NCI-H774 (cell line): Measurements from ENCODE around the gene RASL10B.
A peak's percentile ranks its signal among the peaks of the same experiment; 100 is the strongest.

Experiments used
- DNase-seq: peaks from one replicate; lab custom pipeline; 2025; lab: John Stamatoyannopoulos, UW

The RASL10B gene

DNA sequence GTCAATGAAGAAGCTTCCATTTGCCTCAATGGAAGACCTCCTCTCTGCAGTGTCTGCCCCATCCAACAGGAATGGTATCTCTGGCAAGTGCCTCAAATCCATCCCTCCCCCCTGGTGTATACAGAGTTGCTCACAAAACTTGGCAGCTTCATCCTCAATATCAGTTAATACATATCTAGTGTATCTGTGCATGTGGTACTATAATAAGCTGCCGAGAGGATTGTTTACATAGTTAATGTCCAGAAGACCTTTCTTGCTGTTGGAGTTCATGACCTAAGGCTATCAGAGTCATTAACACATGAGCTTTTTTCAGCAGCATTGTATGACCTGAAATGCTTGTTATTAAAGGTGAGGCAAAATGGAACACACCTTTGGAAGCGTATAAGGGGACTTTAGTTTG is 14.0 kb upstream of the RASL10B start:
- no peak for DNase-seq

DNA sequence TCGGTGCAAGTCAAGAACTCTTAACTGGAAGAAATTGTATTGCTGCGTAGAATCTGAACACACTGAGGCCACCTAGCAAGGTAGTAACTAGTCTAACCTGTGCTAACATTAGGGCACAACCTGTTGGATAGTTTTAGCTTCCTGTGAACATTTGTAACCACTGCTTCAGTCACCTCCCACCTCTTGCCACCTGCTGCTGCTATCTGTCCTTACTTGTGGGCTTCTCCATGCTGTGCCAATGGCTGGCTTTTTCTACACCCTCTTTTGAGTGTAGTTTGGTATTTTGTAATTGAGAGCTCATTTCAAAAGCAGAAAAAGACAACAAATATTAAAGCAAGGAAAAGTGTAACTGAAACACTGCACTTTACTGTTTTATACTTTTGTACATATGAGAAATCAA is 7.7 kb upstream of the RASL10B start:
- no peak for DNase-seq

DNA sequence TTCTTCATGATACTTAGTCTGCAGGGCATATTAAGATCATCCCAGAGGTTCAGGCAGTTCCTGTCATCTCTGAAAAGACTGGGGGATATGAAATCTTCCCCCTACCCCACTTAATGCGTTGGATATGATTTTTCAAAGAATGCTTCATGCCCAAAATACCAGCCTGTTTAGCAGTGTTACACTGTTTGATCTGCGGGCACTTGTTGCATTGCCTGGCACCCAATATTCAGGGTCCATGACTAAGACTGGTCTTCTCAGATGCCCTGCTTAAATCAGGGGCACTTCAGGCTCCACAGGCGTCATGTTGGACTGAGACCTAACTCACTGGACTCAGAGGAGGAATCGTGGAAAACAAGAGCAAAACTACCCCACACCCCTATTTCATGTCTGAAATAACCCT is 6.4 kb upstream of the RASL10B start:
- no peak for DNase-seq

DNA sequence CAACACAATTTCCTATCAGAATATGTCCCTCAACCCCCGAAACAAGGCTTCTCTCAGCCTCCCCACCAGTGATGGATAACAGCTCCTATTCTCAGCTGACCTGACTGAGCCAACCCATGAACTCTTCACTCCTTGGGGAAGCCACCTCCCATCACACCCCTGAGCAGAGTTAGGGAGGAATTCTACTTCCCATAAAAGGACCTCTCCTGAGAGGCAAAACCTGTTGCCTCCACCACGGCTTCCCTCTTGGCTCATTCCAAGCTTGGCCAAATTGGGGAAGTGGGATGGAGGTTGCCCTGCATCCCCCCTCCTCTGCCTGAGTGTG is 5.7 kb upstream of the RASL10B start:
- DNase-seq = no peak

DNA sequence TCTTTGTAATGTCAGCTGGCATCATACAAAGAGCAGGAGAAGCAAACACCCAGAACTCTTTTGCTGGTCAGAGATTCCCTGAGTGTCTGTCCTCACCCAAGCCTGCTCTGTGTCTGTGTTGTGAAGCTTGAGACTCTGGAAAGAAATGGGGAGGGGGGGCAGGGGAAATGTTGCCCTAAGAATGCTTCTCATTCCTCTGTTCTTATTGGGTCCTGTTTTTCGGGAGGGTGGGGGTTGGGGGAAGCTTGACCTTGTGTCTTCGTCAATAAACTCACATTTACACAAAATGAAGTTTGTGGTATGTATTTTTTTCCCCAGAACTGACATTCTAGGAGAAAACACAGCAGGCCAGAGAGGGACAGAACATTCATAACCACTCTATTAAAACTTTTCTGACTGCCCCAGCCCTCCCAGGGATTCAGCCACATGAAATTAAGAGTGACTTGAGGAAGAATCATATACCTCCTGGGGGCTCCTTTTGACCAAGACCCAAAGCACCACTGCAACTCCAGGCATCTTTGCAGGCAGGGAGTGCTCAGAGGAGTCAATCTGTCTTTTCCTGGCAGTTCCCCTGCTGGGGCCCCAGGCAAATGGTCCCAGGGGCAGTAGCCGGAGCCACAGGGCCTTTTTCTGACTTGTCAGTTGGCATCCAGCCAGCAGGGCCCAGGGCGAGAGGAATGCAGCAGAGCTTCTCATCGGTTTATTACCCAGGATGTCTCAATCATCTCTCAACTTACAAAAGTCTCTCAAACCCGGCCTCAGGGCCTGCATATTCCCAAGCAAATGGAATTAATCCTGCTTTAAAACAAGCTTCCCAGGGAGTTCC is 5.1 kb upstream of the RASL10B start:
- DNase-seq = no peak

DNA sequence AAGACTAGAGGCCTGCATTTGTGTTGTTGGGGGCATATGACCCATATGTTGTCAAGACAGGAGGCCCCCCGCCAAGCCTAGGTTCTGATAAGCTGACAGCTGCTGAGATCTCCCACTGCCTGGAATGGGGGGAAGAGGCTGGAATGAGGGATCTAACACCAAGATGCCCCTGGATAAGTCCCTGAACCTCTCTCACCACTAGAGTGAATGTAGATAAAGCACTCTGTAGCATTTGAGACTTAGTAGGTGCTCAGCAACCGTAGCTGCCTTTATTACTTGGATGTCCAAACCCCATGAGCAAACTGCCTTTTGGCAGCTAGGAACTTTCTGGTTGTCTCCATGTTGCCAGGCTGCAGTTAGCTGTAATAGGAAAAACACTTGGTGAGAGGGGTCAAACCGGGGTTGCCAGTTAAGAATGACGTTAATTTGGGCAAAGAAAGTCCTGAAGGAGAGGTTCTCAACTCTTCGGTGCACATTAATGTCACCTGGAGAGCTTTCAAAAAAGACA is 4.4 kb upstream of the RASL10B start:
- DNase-seq = no peak

DNA sequence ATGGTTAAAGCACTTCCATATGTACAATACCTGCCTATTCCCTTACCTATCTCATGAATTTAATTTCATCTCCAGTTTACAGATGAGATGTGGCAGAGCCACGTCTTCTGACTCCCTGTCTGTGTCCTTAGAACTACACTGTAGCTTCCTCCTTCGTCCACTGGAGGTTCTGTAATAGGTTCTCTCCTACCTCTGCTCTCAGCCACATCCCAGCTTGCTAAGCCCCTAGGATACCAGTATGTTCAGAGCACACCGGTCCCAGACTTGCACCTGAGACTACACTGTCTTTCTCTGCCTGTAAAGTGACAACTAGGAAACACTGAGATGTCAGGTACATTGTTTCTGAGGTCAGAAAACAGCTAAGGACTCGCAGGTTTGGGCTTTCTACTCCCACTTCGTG is 3.8 kb upstream of the RASL10B start:
- DNase-seq = no peak

DNA sequence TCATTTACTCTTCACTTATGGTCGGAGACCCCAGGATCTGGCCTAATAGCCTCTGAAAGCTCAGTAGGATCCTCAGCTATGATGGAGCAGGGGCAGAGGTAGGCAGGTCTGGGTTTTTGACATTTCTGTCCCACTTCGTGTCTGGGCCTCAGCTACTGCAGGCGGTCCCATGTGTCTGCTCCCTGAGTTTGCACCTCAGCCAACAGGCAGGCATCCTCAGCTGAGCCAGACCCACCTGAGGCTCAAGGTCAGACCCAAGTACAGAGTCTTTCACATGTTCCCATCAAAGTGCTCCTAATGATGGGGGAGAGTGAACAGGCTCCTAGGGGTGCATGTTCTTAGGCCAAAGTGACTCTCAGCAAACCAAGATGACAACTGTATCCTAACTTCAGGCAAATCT is 2.9 kb upstream of the RASL10B start:
- DNase-seq = no peak

DNA sequence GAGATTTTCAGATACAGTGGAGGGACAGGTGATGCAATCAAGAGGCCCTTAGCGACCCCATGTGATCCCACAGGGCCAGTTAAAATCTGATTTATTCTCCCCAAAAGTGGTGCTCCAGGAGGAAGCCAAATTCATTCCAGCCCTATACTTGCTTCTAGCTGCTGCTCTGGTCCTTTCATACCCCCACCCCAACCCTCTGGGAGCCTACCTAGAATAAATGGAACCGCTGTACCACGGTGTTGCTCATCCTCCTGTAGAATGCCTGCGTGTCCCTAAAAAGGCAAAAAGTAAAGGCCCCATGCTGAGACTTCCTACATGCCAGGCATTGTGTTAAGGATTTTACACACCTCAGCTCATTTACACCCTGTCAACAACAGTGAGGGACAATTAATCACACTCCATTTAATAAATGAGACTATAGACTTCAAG is 2.0 kb upstream of the RASL10B start:
- no peak for DNase-seq

DNA sequence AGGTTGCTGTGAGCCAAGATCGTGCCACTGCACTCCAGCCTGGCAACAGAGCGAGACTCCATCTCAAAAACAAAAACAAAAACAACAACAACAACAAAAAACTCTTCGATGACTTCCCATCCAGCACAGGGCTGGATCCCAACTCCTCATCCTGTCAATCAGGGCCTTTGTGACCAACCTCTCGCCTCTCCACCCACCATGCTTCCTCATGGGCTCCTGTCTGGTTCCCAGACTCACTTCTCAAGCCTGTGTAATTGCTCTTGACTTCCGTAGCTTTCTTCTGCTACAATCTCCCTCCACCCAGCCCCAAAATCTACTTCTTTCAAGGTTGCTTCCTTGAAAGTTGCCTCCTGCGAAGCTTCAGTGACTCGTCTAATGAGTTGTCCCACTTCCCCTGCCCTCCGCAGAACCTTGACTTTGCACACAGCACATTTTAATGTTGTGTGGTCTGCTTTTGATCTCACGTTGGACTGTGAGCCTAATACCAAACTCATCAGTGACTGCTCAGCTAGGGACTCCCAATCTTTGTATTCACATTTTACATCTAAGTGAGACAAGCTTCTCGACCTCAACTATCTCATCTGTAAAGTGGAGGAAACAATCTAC is 936 bp upstream of the RASL10B start:
- no peak for DNase-seq

DNA sequence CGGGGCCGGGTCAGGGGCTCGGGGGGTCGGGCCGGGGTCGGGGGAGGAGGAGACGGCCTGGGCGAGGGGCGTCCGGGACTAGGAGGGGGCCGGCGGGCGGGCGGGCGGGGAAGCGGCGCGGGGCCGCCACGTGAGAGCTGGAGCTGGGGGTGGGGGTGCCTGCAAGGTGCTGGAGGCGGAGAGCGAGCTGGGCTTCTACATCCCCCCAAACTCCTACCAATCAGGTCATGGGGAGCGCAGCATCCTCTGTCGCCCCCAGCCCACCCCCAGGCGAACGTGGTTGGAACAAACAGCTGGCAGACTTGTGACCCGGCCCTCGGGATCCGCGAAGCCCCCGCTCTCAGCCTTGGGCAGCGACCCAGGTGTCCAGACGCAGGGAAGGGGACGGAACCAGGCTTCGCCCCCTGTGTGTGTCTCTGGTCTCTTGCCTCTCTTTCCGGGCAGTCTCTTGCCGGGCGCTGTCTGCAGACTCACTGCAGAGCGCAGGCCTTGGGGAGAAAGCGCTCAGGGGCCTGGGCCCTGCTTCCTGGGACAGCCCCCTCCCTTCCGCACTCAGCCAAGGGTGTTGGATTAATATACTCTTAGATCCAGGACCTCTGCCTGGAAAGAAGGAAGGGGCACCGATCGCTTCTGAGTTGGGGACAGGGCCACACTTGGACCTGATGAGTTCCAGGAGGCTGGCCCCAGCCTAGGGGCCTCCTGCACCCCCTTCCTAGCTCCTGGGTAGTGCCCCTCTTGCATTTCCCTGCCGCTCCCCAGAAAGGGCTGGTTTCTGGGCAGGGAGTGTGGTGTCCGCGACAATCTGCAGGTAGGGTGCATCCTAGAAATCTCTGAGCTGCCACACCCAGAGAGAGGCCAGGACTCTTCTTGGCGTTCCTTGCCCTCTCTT is 722 bp downstream of the RASL10B start:
- DNase-seq = no peak

DNA sequence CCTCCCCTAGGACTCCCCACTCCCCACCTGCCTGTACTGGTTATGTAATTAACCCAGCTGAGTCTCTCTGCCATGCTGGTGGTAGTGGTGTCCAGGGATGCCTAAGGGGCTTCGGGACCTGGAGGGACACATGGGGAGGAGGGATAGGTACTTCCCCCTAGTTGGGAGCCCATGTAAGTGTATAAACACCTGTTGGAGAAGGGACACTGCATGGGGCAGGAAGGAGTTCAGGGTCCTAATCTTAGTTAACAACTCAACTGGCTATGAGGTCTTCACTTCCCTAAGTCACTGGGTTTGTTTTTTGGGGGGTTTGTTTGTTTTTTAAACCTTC is 1.3 kb downstream of the RASL10B start:
- no peak for DNase-seq

DNA sequence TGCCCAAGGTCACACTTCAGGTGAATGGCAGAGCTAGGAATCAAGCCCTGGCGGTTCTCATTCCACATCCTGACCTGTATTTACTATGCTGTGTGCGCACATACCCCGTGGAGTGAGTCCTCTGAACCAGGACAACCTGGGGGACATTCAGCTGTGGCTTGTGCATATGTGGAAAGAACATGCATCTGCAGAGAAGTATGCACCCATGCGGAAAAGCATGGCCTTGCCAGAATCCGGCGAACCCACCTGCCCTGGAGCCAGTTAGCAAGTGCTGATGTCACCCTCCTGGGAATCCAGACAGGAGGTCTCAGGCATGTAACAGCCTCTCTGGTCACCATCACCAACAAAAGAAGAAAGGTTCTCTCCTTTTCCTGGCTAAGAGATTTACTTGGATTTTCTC is 1.9 kb downstream of the RASL10B start:
- no peak for DNase-seq

DNA sequence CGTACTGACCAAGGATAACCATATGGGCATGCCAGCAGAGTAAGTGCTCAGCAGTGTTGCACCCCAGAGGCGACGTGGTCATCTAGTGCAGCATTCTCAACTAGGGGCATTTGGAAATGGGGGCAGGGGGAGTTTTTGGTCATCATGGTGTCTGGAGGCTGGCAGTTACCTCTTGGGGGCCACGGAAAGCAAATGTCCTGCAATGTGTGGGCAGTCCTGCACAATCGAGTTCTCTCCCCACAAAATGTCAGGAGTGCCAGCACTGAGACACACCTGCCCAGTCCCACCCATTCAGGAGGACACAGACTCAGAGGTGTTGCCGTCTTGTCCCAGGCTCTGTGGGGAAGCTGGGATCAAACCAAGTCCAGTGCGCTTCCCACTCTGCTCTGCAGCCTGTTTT is 3.0 kb downstream of the RASL10B start:
- no peak for DNase-seq

DNA sequence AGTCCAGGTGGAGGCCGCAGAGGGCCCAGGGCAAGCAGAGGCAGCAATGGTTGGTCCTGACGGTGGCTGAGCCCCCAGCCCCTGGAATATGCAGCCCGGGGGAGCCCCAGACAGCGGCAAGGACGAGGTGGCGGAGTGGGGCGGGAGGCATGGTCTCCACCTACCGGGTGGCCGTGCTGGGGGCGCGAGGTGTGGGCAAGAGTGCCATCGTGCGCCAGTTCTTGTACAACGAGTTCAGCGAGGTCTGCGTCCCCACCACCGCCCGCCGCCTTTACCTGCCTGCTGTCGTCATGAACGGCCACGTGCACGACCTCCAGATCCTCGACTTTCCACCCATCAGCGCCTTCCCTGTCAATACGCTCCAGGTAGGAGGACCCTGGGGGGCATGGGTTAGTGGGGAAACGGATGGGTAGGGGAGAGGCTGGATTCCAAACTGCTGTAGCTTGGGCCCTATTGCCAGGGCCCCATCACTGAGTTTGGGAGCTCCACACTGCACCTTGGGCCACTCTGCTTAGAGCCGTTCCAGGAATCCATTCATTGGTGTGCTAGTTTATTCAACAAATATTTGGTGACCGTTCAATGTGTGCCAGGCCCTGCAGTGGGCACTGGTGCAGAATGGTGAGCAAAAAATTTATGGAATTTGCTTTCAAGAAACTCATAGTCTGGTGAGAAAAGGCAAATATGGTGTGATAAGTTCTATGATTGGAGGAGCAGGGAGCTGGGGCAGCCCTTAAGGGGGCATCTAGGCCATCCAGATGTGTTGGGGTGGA is 3.8 kb downstream of the RASL10B start:
- DNase-seq = no peak

DNA sequence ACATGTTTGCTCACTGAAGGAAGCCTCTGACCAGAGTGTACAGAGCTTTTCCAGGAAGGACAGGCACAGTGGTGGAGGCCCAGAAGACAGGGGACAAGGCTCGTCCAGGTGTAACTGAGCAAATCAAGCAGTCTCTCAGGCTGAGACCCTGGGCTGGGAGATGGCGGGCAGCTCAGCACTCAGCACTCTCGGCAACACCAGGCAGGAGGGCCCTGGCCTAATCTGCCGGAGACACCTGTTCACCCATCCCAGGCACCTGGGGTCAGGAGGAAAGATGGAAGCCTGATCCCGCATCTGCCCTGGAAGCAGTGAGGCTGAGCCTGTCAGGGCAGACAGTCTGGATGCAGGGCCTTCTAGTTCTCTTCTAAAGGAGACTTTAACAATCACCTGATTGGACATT is 4.8 kb downstream of the RASL10B start:
- no peak for DNase-seq

DNA sequence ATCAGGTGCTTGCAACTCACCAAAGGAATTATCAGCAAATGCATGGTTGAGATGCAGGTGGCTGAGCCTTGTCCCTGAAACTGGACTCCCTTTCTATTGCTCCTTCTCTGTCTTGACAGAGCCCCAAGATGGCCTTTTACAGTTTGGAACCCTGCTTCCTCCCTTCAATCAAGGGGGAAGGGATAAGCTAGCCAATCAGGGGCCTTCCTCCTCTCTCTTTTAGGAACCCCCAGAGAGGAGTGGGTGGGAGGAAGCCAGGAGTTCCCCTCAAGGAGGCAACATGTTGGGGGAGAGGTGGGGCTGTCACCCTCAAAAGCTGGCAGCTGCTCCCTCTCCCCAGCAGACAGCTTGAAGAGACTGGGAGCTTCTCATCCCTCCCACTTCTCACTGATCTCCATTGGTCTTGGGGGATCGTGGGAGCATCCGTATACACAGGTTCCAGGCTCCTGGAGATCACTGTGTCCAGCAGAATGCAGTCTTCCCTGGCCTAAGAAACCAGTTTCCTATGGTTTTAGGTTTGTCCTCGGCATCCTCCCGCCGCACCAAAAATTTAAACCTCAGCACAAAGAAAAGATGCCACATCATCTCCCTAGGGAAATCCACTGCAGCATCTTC is 7.2 kb downstream of the RASL10B start:
- DNase-seq = no peak

DNA sequence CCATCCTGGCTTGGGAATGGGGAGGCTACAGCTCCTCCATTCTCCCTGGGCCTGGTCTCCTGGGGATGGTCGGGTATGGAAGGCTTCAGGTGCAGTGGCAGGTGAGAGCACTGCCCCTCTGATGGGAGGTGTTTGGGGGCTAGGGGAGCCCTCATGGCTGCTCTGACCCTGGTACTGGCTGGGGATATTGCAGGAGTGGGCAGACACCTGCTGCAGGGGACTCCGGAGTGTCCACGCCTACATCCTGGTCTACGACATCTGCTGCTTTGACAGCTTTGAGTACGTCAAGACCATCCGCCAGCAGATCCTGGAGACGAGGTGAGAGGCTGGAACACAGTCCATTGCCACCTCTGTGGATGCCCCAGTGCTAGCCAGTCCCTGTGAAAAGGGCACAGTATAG is 8.8 kb downstream of the RASL10B start:
- DNase-seq = no peak

DNA sequence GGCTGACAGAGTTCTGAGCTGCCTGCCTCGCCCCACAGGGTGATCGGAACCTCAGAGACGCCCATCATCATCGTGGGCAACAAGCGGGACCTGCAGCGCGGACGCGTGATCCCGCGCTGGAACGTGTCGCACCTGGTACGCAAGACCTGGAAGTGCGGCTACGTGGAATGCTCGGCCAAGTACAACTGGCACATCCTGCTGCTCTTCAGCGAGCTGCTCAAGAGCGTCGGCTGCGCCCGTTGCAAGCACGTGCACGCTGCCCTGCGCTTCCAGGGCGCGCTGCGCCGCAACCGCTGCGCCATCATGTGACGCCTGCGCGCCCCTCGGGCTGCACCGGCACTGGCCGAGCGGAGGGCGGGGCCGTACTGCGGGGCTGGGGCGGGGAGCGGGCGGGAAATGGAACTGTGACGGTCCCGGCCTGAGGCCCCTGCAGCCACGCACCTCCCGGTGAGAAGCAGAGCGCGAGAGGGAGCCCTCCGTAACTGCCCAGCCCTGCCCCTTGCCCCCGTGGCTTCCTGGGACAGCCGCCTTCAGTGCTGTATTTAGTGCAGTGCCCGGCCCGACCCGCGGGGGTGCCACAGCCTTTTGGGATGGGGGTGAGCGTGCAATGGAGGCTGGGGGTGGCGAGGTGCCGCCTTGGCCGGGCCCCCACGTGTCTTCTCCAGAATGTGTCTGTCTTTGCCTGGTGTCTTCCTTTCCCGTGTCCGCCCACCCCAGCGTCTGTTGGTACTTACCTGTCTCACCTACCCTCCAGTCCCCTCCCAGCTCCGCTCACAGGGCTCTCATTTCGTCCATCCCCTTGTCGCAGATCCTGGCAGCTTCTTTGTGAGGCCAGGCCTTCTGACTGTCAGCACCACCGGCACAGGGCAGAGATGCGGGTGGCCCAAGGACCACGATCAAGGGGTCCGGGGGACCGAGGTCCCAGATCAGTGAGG is 9.8 kb downstream of the RASL10B start:
- peak; percentile 35 for DNase-seq

DNA sequence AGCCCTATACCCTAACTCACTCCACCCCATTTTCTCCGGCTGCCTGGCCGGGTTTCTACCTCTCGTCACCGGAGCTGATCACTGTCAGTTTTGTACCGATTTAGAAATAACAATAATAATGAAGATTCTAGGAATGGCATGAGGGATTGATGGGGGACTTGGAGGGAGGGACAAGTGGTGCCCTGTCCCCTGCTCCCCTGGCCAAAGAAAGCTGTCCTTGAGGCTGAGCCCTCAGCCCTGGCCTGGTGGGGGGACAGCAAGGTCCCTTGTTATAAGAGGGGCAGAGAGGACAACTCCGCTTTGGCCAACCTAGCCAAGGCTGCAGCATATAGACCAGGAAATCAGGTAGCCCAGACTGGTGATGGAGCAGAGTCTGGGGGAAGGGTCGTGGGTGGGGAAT is 11.1 kb downstream of the RASL10B start:
- DNase-seq = no peak
